Tibial nerve (tissue), 3 donors: ENCODE measurements around the gene CTDSP2.

Source experiments
- POLR2A ChIP-seq, 2 donors: fragments of 450-650 bp; IDR thresholded peaks; one replicate each; pipeline ENCODE4 v1.6.1; 2017; ENCODE audit warnings: antibody characterized with exemption in 2 of 2, mild to moderate bottlenecking in 2 of 2, moderate library complexity in 2 of 2
- TF ChIP-seq, protein P1 (sequence below), 5 experiments: fragments of 200-600 bp in 3 of 5; fragments of 450-650 bp in 2 of 5; sonication (generic) in 3 of 5; IDR thresholded peaks; one replicate each; pipeline ENCODE4 v1.5.1; 2016 to 2019; ENCODE audit warnings: antibody characterized with exemption in 5 of 5, mild to moderate bottlenecking in 3 of 5, moderate library complexity in 2 of 5

GRCh38 chr12:57892232-57892972 lies 45.9 kb upstream of the CTDSP2 start:
- TF ChIP-seq, protein P1, sequence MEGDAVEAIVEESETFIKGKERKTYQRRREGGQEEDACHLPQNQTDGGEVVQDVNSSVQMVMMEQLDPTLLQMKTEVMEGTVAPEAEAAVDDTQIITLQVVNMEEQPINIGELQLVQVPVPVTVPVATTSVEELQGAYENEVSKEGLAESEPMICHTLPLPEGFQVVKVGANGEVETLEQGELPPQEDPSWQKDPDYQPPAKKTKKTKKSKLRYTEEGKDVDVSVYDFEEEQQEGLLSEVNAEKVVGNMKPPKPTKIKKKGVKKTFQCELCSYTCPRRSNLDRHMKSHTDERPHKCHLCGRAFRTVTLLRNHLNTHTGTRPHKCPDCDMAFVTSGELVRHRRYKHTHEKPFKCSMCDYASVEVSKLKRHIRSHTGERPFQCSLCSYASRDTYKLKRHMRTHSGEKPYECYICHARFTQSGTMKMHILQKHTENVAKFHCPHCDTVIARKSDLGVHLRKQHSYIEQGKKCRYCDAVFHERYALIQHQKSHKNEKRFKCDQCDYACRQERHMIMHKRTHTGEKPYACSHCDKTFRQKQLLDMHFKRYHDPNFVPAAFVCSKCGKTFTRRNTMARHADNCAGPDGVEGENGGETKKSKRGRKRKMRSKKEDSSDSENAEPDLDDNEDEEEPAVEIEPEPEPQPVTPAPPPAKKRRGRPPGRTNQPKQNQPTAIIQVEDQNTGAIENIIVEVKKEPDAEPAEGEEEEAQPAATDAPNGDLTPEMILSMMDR (IDR thresholded peaks at IDR 0.05): no peak
- TF ChIP-seq POLR2A (IDR thresholded peaks at IDR 0.05): no peak
